Islet precursor cell (in vitro differentiated cells): Measurements from ENCODE around the gene PTPRK.

Source experiments
- DNase-seq: peaks from one replicate; pipeline ENCODE4 v3.0.0-alpha.2; 2018

The PTPRK gene

DNA sequence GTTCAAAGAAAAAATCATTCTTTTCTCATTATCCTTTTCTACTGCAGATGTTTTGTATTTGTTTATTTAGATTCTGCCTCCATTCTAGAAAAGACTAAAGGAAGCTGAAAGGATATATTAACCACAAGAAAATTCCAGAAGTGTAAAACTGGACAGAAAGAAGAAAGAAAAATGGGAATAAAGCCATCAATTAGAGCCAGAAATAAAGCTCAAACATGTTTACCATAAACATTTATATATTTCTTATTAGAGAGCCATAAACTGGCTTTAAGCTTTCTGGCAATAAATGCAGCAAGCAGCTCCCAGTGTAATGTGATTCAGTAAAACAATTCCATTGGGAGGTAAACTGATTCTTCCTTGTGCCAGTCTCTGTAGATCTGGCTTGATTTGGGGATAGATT lies 244.1 kb downstream of the PTPRK start:
- DNase-seq, result no peak

GRCh38 chr6:128275681-128276080 lies 244.7 kb downstream of the PTPRK start:
- DNase-seq, result no peak

DNA sequence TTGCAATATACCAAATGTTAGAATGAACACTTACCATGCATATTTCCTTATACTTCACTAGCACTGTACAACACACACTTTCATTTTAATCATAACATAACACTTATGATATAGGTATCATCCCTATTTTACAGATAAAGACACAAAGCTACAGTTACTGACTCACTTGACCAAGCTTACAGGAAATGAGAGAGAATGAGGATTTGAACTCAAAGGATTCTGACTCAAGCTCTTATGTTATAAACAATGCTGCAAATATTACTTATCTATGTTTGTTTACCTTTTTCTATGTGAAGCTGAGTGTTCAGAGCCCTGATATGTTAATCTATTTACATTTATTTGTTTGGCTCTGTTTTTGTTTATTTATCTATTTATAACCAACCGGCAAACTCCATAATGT lies 245.4 kb downstream of the PTPRK start:
- no peak for DNase-seq

GRCh38 chr6:128271527-128271926 lies 248.9 kb downstream of the PTPRK start:
- no peak for DNase-seq

GRCh38 chr6:128271011-128271410 lies 249.4 kb downstream of the PTPRK start:
- no peak for DNase-seq

DNA sequence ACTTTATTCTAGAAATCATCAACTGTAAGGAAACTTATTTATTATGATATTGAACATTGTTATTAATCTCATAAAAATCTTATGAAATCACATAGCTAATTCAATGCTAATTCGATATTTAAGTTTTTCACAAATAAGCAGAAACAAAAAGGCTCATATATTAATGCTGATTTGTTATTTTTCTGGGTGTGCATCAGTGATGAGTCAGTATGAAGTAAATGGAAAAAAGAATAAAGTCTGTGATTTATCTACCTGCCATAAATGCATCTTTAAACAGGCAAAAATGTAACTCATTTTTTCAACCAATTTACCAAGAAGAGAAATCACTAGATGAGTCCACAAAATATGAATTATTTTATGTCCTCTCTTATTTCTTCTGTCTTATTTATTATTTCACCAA lies 253.5 kb downstream of the PTPRK start:
- no peak for DNase-seq

DNA sequence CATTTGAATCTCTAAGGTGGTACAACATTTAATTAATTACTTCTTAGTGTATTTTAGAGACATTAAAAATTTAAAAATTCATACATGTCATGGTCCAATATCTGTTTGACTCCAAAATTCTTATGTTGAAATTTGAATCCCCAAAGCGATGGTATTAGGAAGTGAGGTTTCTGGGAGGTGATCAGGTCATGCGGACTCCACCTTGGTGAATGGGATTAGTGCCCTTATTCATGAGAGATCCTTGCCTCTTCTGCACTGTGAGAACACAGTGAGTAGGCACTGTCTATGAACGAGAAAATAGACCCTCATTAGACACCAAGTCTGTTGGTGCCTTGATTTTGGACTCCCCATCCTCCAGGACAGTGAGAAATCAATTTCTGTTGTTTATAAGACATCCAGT lies 254.7 kb downstream of the PTPRK start:
- DNase-seq, result no peak

GRCh38 chr6:128259730-128260685 lies 260.4 kb downstream of the PTPRK start:
- DNase-seq, result no peak

GRCh38 chr6:128259029-128259724 lies 261.2 kb downstream of the PTPRK start:
- DNase-seq, result no peak

DNA sequence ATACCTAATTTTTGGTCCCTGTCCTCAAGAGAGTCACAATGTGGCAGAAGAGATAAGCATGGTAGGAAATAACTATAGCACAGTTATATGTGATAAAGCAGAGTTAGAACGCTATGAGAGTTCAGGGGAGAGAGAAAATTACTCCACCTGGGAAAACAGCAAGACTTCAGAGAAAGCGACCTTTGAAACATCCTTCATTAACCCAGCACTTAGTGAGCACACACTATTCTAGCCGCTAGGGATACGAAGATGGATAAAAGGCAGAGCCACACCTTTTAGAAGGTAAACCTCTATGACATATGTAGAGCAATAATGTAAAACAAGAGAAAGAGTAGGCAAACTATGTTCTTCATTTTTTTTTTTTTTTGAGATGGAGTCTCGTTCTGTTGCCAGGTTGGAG lies 264.3 kb downstream of the PTPRK start:
- no peak for DNase-seq

GRCh38 chr6:128252341-128253176 lies 267.8 kb downstream of the PTPRK start:
- DNase-seq, result no peak

GRCh38 chr6:128251445-128252340 lies 268.7 kb downstream of the PTPRK start:
- DNase-seq, result no peak

DNA sequence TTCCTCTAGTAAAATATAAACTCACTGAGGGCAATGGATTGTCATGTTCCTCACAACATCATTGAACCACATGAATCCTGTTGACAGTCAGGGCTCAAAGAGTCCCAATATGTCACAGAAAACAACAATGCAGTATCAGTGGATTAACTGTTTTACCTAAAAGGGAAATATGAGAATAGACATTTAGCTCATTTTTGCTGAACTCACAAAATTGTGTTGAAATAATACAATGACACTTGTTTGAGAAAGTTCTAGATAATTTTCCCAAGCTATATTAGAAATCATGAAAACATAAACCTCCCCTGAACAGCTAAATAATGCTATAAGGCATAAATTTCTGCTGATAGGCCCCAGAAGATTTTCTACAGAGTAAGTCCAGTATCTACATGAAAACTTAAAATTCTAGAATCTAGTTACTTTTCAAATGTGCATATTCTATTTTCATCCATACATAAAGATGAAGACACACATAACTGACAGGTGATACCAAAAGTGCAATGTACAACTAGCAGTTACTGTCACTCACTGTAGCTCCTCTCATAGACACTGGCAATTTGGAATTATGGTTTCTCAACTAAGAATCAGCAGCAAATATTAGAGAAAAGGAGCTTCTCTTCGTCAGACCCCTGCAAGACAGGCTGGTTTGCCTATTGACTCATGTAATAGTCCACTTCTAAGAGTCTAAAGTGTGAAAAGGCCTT lies 269.9 kb downstream of the PTPRK start:
- DNase-seq, result no peak

GRCh38 chr6:128249429-128249828 lies 271.0 kb downstream of the PTPRK start:
- DNase-seq, result no peak

DNA sequence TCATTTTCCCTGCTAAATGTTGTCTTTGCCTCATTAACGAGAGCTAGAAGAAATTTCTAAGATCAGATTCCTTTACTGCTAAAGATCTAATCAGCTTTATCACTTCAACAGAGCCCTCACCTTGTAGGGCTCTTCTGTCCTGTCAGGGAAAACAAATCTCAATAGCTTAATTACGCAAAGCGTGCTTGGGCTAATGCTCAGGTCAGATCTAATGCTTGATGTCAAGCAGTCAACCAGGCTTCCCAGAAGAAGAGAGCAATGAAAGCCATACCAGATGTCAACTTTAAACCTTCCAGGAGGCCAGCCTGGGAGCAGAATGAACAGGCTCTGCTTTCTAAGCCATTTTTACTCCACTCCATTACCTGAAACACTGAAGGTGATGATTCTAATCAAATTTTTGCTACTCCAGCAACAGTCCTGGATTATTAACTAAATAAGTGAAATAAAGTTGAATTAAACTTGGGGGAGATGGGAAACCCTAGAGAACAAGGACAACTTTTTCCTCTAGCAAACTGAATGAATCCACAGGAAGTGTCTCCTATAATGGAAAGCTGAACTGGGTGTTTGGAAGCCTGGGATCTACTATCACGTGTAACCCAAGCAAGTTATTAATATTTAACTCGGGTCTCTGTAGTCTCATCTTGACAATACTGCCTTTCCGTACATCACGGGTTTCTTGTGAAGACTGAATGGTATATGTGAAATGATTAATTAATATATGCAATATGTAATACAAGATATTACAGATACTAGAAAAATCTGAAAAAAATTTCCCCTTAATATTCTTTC lies 273.7 kb downstream of the PTPRK start:
- DNase-seq, result no peak

DNA sequence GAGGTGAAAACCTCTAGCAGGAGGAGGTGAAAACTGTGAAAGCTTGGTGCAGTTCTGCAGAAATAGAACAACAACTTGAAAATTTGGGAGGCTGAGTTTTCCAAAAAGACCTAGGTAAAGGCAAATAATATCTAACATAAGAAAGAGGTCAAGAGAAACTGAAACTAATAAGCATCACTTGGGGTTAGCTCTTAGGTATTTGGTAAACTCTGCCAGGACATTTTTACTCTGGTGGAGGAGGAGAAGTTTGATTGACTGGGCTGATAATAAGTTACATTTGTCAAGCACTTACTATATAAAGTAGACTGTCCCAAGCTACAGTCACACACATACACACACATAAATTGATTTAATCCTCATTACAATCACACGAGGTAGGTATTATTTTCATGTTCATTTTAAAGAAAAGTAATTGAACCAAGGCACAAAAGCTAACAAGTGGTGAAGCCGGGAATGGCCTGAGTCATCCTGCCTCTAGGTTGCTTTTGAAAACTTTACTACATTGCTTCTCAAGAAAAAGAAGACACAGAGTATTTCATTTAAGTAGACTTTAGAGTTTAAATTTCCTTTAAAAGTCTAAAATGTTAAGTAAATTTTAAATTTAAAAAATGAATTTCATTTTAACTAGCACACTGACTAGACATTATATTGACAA lies 275.5 kb downstream of the PTPRK start:
- DNase-seq, result no peak

- no peak for DNase-seq
These were observed 277.5 kb downstream of the PTPRK start for GRCh38 chr6:128242765-128243403.

DNA sequence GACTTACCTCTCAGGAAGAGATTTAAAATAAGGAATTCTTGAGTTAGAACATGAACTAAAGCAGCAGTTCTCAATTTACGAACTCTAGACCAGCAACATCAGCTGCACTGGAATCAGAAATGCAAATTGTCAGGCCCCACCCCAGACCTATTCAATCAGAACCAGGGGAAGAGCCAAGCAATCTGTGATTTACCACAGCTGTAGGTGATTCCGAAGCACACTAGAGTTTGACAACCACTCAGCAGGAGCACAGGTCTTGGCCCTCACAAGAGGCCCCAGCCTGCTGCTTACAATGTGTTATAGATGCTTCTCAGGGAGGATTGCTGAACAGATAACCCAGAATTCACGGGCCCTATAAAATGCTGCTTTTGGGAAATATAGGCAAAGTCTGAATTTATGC lies 279.2 kb downstream of the PTPRK start:
- DNase-seq, result no peak

GRCh38 chr6:128240024-128240428 lies 280.4 kb downstream of the PTPRK start:
- no peak for DNase-seq

DNA sequence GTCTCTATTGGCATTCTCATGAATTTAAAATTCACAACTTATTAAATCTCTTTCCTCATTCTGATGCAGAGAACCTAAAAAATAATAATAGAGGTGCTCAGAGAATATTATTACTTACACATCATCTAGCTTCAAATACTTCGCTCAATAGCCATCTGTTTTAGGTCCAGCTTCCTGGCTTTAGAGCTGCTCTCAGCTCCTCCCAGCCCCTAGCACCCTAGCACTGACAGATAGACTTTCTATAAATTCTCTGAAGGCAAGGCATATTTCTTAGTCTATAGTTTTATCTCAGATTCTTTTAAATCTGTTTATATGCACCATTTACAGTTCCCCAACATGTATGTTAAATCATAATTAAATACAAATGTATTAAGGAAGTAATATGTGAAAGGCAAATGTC lies 281.3 kb downstream of the PTPRK start:
- DNase-seq, result no peak
